Panc1 (cell line): ENCODE measurements around the gene SNCB.

Source experiments
- CTCF ChIP-seq: fragments of 450-650 bp; IDR thresholded peaks from 2 replicates; pipeline ENCODE4 v1.5.1; 2017; ENCODE audit warnings: mild to moderate bottlenecking
- POLR2AphosphoS5 ChIP-seq: IDR thresholded peaks from 2 replicates; pipeline ENCODE4 v1.6.1; 2012; ENCODE audit warnings: mild to moderate bottlenecking, low read depth, low read length, moderate library complexity
- REST ChIP-seq, 2 experiments: IDR thresholded peaks; 2 replicates each; pipeline ENCODE4 v1.6.1; 2011 to 2012; ENCODE audit warnings: low read depth in 2 of 2, control low read depth in 1 of 2, low read length in 1 of 2, mild to moderate bottlenecking in 1 of 2, moderate library complexity in 1 of 2; ENCODE audit not compliant: insufficient read depth in 1 of 2
- SIN3A ChIP-seq: IDR thresholded peaks from 2 replicates; pipeline ENCODE4 v1.6.1; 2012; ENCODE audit warnings: low read depth, mild to moderate bottlenecking, low read length, moderate library complexity, borderline replicate concordance; ENCODE audit not compliant: insufficient read depth
- TCF7L2 ChIP-seq: IDR thresholded peaks from 2 replicates; pipeline ENCODE4 v1.6.1; 2011; ENCODE audit warnings: mild to moderate bottlenecking, low read depth, low read length, inconsistent platforms

- TF ChIP-seq CTCF (no peak), POLR2AphosphoS5 (no peak), SIN3A (no peak), REST (IDR thresholded peaks at IDR 0.05; ENCODE audit: insufficient read depth in 1 of 2, low read depth in 2 of 2, low read length in 1 of 2) (no peak), TCF7L2 (no peak)
Observed at GRCh38 chr5:176639208-176639607, 8.9 kb upstream of the SNCB start.
